Astrocyte (in vitro differentiated cells and primary cell): ENCODE measurements around the gene AGBL4. TPM values are rescaled to one million over a fixed set of nuclear protein-coding genes. Genes with fewer than 3 reads are reported as not detected.

Experiments
- DNase-seq: peaks from one replicate; pipeline ENCODE4 v3.0.0-alpha.2; 2010; ENCODE audit warnings: low read depth
- FAIRE-seq: peaks from 2 replicates; lab custom pipeline; 2011; peaks lifted over from hg19 to GRCh38; lab: Jason Lieb, UNC
- H2AFZ ChIP-seq: 2 replicates; pipeline ENCODE4 v1.6.0; 2012; ENCODE audit warnings: low read depth, low read length, inconsistent platforms
- H3K27ac ChIP-seq: 2 replicates; pipeline ENCODE4 v1.5.1; 2011; ENCODE audit warnings: low read depth, low read length, inconsistent platforms
- H3K27me3 ChIP-seq: 2 replicates; pipeline ENCODE4 v1.6.0; 2011; ENCODE audit warnings: low read length, inconsistent platforms; ENCODE audit not compliant: insufficient read depth
- H3K36me3 ChIP-seq: 2 replicates; pipeline ENCODE4 v1.5.1; 2011; ENCODE audit warnings: low read length, inconsistent platforms; ENCODE audit not compliant: insufficient read depth
- H3K4me1 ChIP-seq: 2 replicates; pipeline ENCODE4 v1.5.1; 2011; ENCODE audit warnings: low read length, inconsistent platforms; ENCODE audit not compliant: insufficient read depth
- H3K4me2 ChIP-seq: 2 replicates; pipeline ENCODE4 v1.6.0; 2012; ENCODE audit warnings: low read length, inconsistent platforms
- H3K4me3 ChIP-seq: 2 replicates; pipeline ENCODE4 v1.5.1; 2011; ENCODE audit warnings: low read depth, mild to moderate bottlenecking, low read length, inconsistent platforms; ENCODE audit not compliant: insufficient read depth
- H3K79me2 ChIP-seq: 2 replicates; pipeline ENCODE4 v1.6.0; 2012; ENCODE audit warnings: mild to moderate bottlenecking, low read length, inconsistent platforms; ENCODE audit not compliant: insufficient read depth
- H3K9ac ChIP-seq: 2 replicates; pipeline ENCODE4 v1.6.0; 2012; ENCODE audit warnings: mild to moderate bottlenecking, low read length, inconsistent platforms
- H3K9me3 ChIP-seq: 2 replicates; pipeline ENCODE4 v1.5.1; 2012; ENCODE audit warnings: low read depth, mild to moderate bottlenecking, low read length, inconsistent platforms; ENCODE audit not compliant: insufficient read depth
- H4K20me1 ChIP-seq: 2 replicates; pipeline ENCODE4 v1.6.0; 2012; ENCODE audit warnings: low read length, inconsistent platforms; ENCODE audit not compliant: insufficient read depth
- H3K27ac Mint-ChIP-seq: one replicate; pipeline ENCODE4 v1.8.0; 2021; ENCODE audit warnings: mild to moderate bottlenecking, mixed read lengths; ENCODE audit not compliant: unreplicated experiment
- H3K27me3 Mint-ChIP-seq: one replicate; pipeline ENCODE4 v1.8.0; 2021; ENCODE audit warnings: low read depth, mixed read lengths; ENCODE audit not compliant: unreplicated experiment
- H3K36me3 Mint-ChIP-seq: one replicate; pipeline ENCODE4 v1.8.0; 2021; ENCODE audit warnings: low read depth, mixed read lengths; ENCODE audit not compliant: unreplicated experiment
- H3K4me1 Mint-ChIP-seq: one replicate; pipeline ENCODE4 v1.8.0; 2021; ENCODE audit warnings: low read depth, mixed read lengths; ENCODE audit not compliant: unreplicated experiment
- H3K4me3 Mint-ChIP-seq: one replicate; pipeline ENCODE4 v1.8.0; 2021; ENCODE audit warnings: mild to moderate bottlenecking, moderate library complexity, mixed read lengths; ENCODE audit not compliant: unreplicated experiment
- H3K9me3 Mint-ChIP-seq: one replicate; pipeline ENCODE4 v1.8.0; 2021; ENCODE audit warnings: mild to moderate bottlenecking, mixed read lengths; ENCODE audit not compliant: unreplicated experiment
- CTCF ChIP-seq: IDR thresholded peaks from 2 replicates; pipeline ENCODE4 v1.5.1; 2011; ENCODE audit warnings: low read depth, mild to moderate bottlenecking, inconsistent platforms, low read length, moderate library complexity; ENCODE audit not compliant: insufficient read depth
- EZH2 ChIP-seq: IDR thresholded peaks from 2 replicates; pipeline ENCODE4 v1.6.1; 2012; ENCODE audit warnings: mild to moderate bottlenecking, low read length, inconsistent platforms; ENCODE audit not compliant: insufficient read depth
- total RNA-seq: library from RNA; stranded (reverse); gene quantifications from 2 replicates; pipeline ENCODE4 v1.2.1, GENCODE V29; 2021

Gene AGBL4
- total RNA-seq, 1 donor from 2014 or later, result not detected

- Histone ChIP-seq H3K79me2 (no peaks in the 10 kb centered on the region), H3K27me3 (no peaks in the 10 kb centered on the region), H3K9me3 (no peaks in the 10 kb centered on the region), H3K27ac (no peak overlapping the region), H3K4me2 (no peak overlapping the region), H3K4me1 (peaks cover 20% of the 10 kb centered on the region), H3K9ac (no peak overlapping the region), H3K4me3 (no peak overlapping the region), H3K36me3 (no peaks in the 10 kb centered on the region), H2AFZ (no peak overlapping the region), H4K20me1 (no peaks in the 10 kb centered on the region)
- Mint-ChIP-seq H3K4me3 (no peak overlapping the region), H3K27ac (no peak overlapping the region), H3K9me3 (no peaks in the 10 kb centered on the region), H3K36me3 (no peaks in the 10 kb centered on the region), H3K27me3 (no peaks in the 10 kb centered on the region), H3K4me1 (no peaks in the 10 kb centered on the region)
- no peak for TF ChIP-seq CTCF
- TF ChIP-seq EZH2, result no peak
- DNase-seq (no peak), FAIRE-seq (no peak)
Observed at GRCh38 chr1:49104575-49104974, 919.2 kb downstream of the AGBL4 start.

- Histone ChIP-seq H3K4me2 (peak overlapping the region; percentile 54), H3K4me3 (no peak overlapping the region), H3K9ac (peak overlapping the region; percentile 16), H3K27ac (peak overlapping the region; percentile 73), H3K9me3 (no peaks in the 10 kb centered on the region), H2AFZ (no peak overlapping the region), H4K20me1 (no peaks in the 10 kb centered on the region), H3K79me2 (no peaks in the 10 kb centered on the region), H3K27me3 (no peaks in the 10 kb centered on the region), H3K36me3 (no peaks in the 10 kb centered on the region), H3K4me1 (peaks cover 20% of the 10 kb centered on the region)
- DNase-seq (peak; percentile 97), FAIRE-seq (peak; percentile 95)
- Mint-ChIP-seq H3K27ac (no peak overlapping the region), H3K4me3 (no peak overlapping the region), H3K9me3 (no peaks in the 10 kb centered on the region), H3K36me3 (no peaks in the 10 kb centered on the region), H3K27me3 (no peaks in the 10 kb centered on the region), H3K4me1 (no peaks in the 10 kb centered on the region)
- TF ChIP-seq EZH2, result no peak
- TF ChIP-seq CTCF, result no peak
Observed at GRCh38 chr1:49102752-49103151, 921.0 kb downstream of the AGBL4 start.

GRCh38 chr1:49098866-49099265, 924.9 kb downstream of the AGBL4 start:
- no peaks in the 10 kb centered on the region for H3K9me3 ChIP-seq
- H3K4me2 ChIP-seq, result no peak overlapping the region
- H3K27me3 Mint-ChIP-seq, result no peaks in the 10 kb centered on the region
- no peak overlapping the region for H3K4me3 Mint-ChIP-seq
- H3K4me1 ChIP-seq, result peaks cover 15% of the 10 kb centered on the region
- H3K36me3 Mint-ChIP-seq, result no peaks in the 10 kb centered on the region
- H3K27me3 ChIP-seq, result no peaks in the 10 kb centered on the region
- no peak overlapping the region for H3K9ac ChIP-seq
- H3K4me3 ChIP-seq, result no peak overlapping the region
- no peaks in the 10 kb centered on the region for H3K9me3 Mint-ChIP-seq
- FAIRE-seq (no peak), DNase-seq (no peak)
- no peaks in the 10 kb centered on the region for H3K79me2 ChIP-seq
- H3K36me3 ChIP-seq, result no peaks in the 10 kb centered on the region
- no peak overlapping the region for H2AFZ ChIP-seq
- H4K20me1 ChIP-seq, result no peaks in the 10 kb centered on the region
- no peak overlapping the region for H3K27ac ChIP-seq
- no peak for TF ChIP-seq CTCF
- no peak for TF ChIP-seq EZH2
- H3K27ac Mint-ChIP-seq, result no peak overlapping the region
- no peaks in the 10 kb centered on the region for H3K4me1 Mint-ChIP-seq
